T1000 (cell line): ENCODE measurements around the gene BAG2.

Experiments used
- DNase-seq: peaks from one replicate; lab custom pipeline; 2025; ENCODE audit warnings: mixed read lengths; lab: John Stamatoyannopoulos, UW

BAG2 gene

DNA sequence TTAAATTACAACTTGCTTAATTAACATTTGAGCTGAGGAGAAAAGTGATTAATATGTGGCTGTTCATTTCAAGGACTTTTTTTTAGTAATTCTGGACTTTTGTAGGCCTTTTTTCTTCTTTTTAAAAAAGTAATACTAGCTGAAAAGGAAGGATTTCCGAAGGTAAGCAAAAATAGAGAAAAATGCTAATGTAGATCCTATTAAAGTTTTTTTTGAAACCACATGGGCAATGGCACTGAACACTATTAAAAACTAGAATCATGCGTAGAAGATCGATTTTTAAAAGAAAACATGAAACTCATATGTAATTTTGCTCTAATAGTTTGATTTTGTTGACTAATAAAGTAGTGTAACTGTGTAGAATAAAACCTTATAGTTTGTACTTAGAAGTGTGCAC, 2.4 kb downstream of the BAG2 start:
- DNase-seq, result no peak

DNA sequence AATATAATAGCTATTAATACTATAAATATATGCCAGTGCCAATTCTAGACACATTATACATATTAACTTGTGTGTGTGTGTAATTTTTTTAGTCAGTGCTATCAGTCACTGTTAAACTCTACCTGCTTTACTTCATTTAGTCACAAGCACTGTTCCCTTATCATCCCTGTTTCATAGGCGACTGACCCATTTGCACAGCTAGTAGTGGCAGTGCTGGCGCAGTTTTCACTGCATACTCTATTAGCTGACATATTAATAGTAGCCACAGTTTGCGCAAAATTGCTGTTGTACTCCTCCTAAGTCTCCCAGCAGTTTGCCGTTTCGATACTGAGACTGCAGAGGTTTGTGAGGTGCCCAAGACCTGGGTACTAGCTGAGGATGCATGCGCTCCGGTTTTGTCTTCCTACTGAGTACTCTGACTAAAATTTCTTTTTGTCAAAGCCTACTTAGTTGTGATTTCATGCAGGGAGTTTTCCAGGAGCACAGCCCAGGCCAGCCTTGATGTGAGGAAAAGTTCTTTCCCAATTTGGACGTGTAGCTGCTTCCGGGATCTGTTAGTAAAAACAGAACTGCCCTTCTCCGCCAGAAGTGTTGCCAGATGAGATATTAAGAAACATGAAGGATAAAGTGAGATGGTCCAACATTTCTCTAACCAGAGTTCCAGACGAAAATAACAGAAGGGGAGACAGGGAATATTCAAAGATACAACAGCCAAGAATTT, 5.6 kb downstream of the BAG2 start:
- DNase-seq, result no peak

DNA sequence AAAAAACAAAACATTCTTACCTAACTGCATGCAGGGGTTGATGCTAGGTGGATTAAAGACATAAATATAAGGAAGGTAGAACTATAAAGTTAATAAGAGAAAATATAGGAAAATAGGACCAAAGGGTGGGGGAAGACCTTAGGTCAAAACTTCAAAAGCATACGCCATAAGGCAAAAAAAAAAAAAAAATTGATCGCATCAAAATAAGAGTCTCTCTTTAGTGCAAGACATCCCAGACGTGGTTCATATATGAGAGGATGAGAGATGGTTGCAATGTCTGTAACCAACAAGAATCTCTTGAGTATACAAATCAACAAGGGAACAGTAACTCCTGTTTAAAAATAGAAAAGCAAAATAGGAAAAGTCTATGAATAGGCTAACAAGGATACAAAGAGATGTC, 8.5 kb downstream of the BAG2 start:
- DNase-seq, result no peak

DNA sequence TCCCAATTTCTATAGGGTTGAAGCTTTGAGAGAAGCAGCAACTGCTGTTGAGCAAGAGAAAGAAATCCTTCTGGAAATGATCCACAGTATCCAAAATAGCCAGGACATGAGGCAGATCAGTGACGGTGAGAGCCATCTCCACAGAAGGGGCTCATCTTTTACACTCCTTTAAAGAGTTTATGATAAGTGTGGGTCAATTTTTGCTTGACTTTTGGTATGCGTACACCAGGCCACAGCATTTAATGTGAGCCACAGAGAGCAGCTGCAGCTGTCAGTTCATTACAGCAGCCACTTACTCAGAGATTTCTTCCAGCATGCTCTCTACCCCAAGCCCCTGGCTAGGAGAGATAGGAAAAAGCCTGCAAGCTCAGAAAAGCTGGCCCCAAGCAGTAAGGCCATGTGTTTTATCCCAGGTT, 9.9 kb downstream of the BAG2 start:
- no peak for DNase-seq

DNA sequence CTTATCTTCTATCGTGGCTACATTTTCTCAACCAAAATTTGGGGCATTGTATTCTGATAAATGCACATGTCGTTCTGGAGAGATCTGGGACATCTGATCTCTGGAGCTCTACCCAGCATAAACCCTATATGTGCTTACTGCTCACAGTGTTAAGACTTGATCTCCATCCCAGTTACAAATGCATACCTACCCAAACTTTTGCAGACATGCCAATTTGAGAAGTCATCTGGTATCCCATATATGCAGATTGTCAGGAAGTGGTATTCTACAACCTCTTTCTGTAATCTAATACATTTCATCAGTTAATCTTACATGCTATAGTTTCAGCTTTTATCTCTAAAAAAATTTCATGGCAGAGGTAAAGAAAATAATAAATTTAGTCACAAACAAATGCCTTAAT, 11.2 kb downstream of the BAG2 start:
- DNase-seq, result no peak

DNA sequence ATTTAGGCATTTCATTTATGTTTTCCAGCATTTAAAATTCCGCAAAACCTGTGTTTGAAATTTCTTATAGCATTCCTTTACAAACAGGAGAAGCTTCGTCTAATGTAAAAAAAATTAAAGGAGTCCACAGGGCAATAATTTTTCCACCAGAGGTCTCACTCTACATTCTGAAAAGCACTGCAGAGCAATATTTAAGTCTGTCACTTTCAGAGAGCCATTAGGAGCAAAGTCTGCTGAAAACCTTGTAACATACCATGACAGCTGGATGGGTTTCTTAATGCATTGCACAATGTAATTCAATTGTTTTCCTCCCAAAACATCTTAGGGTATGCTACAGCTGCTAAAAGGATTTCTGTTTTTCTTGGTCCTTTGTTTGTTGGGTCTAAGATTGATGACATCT, 18.0 kb downstream of the BAG2 start:
- DNase-seq, result no peak

DNA sequence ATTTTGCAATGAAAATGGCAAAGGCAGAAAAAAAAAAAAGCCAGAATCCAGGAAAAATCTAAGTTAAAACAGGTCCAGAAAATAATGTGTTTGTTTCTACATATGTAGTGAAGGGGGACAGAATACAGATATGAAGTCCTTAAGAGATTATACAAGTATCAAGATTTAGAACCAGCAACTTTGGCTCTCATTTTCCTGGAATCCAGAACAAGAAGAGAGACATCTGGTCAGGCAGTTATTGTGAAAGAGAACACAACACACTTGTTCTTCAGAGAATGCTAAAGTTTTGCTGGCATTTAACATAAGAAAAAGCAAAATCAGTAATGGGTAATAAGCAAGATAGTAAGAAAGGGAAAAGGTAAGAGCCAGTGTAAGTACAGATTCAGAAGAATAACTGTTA, 21.1 kb downstream of the BAG2 start:
- DNase-seq, result no peak

DNA sequence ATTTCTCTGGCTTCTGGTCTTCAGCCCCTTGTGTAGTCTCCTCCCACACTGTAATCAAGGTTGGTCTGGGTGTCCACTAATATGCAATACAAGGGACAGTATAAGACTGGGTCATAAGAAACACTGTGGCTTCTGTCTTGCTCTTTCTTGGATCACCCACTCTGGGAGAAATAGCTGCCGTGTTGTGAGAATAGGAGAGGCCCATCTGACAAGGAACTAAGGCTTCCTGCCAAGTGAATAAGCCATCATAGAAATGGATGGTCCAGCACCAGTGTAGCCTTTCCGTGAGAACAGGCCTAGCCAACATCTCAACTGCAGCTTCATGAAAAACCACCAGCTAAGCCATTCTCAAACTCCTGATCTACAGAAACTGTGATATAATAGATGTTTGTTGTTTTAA, 23.3 kb downstream of the BAG2 start:
- no peak for DNase-seq

DNA sequence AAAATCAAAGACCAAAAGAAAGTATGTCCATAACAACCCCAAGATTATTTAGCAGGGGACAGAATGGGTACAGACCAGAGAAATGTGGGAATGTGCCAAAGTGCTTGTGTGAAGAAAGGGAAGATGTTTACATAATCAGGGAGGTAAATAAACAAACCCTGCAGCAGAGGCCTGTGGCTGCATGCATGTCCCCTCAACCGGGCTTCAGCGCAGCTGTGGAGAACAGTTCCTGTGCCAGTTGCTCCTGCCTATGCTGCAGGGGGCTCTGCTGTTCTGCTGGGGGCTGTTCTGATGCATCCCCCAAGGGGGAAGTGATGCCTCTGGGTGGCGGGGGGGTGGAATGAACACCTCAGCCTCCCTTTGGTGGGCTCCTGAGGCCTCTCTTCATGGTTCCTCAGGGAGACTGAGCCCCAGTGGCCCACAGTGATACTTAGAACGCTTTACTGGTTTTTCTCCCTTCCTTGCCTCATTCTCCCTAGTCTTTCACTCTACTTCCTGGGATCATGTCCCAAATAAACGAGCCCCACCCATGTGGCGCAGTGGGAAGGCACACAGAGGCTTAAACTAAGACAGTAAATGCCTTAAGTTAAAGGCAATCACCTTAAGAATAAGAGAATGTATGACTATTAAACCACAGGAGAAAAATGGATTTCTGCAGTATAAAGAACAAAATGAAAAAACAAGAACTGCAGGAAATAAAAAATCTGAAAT, 27.0 kb downstream of the BAG2 start:
- no peak for DNase-seq

DNA sequence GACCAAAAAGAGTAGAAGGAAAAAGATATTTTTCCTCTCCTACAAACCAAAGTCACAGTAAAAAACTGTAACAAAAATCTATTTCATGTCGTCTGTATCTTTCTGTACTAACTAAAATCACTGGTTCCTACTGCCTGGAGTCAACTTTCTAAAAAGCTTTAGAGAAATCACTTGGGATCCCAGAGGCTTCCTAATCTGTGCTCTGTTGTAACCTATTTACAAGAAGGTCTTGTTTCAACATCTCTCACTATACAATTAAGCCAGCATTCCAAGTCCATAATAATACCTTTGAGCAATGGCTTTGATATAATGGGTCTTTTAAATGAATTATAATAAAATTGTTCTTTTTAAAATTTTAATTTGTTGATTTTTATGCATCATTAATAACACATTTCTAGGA, 29.6 kb downstream of the BAG2 start:
- DNase-seq, result no peak

DNA sequence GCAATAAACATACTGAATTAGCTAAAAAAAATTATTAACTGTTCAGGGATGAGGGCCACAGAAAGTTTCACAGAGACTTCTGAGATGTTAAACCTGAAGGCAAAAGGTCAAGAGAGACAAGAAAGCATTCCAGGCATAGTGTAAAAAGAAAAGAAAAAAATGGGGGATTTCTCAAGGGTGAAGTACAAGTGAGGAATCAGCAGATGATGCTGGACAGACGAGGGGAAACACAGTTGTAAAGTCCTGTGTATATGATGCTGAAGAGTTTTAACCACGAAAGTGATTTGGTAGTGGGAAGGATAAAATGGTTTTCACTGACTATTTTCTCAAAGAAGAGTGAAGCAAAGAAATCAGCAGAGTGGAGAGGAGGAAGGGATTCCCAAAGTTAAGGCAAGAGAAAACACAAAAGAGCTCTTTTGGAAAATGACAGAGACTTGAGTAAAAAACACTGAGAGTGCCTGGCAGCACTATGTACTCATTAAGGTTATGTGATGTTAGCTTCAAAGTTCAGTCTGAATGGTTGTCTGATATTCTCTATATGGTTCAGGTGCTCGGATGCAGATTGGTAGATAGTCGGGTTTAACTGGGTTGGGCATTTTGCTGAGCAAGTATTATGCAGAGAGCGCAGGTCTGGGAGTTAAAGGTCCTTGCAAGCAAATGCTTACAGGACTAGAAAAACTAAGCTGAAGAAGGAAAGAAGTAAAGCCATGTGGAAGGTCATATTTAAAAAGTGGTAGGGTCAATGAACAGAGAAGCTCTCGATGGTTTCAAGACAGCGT, 33.6 kb downstream of the BAG2 start:
- DNase-seq, result no peak

DNA sequence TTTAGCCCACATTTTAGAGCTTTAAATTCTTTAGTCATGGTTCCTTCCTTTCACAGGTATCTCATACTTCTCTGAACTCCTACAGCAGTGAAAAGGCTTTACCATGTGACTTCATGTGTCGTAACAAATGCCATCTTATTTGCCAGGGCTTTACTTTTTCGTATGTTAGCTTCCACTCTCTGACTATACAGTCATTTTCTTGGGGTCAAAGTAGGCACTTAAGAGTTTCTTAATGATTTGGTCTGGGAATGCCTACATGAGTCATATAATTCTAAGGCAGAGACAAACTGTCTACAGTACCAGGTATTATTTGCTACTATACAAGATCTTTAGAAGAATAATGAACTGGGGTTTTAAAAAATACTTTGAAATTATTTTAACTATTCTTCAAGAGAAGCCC, 35.0 kb downstream of the BAG2 start:
- no peak for DNase-seq

DNA sequence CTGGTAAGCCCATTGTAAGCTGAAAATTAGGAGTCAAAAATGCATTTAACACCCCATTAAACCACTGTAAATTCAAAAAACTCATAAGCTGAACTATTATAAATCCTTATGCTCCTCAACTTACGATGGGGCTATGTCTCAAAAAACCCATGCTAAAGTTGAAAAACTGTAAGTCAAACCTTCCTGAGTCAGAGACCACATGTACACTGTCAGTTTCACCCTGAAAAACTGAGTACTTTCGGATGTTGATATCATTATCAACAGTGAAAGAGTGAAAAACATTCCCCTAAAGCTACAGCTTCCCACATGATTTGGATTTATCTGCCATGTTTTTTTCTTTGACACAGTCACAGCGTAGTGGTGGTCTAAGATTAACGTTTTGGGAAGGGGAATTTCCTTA, 35.7 kb downstream of the BAG2 start:
- DNase-seq, result no peak

DNA sequence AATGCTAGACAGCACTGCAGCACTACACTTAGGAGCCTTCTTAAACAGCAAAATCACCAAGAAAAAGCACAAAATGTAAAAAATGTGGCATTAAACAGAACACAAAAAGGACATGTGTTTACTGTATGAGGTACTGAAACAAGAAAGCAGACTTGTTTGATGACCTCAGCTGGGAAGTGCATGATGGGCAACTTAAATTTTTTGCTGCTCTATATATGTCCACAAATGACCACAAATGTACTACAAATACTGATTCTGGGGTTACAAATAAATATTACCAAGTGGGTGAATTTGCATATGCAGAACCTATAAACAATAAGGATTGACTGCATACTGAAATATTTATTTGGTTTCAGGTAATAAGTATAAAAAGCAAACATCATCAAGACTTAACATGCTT, 36.9 kb downstream of the BAG2 start:
- no peak for DNase-seq

DNA sequence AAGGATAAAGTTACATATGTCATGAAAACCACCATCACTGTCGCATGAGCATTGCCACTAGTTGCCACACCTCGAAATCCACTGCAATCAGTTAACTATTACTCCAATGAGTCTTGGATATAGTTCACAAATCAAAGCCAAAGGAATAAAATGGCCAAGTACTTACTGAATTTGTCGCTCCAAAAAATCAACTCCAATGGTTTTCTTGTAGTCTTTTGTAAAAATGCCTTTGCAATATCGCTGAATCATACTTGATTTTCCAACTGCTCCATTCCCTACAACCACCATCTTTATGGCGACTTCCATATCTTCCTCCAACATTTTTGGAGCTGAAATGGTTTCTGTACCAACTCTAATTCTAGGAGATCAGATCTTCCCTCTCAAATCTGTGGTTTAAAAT, 37.9 kb downstream of the BAG2 start:
- no peak for DNase-seq

DNA sequence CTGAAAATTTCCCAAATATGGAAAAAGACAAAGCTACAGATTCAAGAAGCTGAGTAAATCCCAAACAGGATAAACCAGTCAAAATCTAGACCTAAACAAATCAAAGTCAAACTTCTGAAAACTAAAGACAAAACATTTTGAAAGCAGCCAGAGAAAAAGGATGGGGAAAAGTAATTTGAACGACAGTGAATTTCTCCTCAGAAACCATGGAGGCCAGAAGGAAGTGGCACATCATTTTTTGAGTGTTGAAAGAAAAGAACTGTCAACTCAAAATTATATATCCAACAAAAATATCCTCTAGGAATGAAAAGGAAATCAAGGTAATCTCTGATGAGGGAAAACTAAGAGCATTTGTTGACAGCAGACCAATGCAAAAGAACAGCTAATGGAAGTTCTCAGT, 43.1 kb downstream of the BAG2 start:
- DNase-seq, result no peak

DNA sequence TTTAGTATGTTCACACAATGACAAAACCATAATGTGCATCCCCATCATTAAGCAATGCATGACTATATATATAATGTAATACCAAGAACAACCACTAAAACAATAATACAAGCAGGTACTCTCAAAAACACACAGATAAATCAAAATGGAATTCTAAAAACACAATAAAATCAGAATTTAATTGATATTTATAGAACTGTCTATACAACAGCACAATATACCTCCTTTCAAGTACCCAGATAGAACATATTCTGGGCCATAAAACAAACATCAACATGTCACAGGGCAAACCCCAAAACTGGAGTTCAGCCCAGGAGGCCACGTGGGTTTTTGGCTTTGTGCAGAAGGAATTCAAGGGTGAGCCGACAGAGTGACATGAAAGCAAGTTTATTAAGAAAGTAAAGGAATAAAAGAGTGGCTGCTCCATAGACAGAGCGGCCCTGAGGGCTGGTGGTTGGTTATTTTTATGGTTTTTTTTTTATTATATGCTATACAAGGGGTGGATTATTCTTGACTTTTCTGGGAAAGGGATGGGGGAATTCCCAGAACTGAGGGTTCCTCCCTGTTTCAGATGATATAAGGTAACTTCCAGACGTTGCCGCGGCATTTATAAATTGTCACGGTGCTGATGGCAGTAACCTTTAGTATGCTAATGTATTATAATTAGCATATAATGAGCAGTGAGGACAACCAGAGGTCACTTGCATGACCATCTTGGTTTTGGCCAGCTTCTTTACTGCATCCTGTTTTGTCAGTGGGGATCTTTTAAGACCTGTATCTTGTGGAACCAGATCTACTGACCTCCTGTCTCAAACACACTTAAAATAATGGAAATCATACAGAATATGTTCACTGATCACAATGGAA, 44.3 kb downstream of the BAG2 start:
- no peak for DNase-seq

DNA sequence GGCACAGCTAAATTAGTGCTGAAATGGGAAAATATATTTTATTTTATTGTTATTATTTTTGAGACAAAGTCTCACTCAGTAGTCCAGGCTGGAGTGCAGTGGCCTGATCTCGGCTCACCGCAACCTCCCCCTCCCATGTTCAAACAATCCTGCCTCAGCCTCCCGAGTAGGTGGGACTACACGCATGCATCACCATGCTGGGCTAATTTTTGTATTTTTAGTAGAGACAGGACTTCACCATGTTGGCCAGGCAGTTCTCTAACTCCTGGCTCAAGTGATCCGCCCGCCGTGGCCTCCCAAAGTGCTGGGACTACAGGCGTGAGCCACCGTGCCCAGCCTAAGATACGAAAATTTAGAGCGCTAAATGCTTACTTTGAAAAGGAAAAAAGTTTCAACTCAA, 45.1 kb downstream of the BAG2 start:
- DNase-seq, result no peak

DNA sequence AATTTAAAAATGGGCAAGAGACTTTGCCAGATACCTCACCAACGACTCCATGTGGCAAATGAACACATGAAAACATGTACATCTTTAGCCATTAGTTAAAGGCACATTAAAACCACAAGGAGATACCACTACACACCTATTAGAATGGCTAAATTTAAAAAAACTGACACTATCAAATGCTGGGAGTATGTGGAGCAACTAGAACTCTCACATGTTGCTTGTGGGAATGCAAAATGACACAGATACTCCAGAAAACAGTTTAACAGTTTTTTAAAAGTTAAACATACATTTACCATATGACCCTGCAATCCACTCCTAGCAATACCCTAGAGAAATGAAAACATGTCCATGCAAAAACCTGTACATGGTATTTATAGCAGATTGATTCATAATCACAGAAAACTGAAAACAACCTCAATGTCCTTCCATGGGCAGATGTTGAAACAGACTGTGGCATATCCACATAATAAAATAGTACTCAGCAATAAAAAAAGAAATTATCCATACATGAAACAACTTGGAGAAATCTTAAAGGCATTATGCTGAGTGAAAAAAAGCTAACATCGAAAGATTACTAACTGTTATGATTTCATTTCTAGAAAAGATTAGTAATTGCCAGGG, 48.1 kb downstream of the BAG2 start:
- DNase-seq, result no peak

DNA sequence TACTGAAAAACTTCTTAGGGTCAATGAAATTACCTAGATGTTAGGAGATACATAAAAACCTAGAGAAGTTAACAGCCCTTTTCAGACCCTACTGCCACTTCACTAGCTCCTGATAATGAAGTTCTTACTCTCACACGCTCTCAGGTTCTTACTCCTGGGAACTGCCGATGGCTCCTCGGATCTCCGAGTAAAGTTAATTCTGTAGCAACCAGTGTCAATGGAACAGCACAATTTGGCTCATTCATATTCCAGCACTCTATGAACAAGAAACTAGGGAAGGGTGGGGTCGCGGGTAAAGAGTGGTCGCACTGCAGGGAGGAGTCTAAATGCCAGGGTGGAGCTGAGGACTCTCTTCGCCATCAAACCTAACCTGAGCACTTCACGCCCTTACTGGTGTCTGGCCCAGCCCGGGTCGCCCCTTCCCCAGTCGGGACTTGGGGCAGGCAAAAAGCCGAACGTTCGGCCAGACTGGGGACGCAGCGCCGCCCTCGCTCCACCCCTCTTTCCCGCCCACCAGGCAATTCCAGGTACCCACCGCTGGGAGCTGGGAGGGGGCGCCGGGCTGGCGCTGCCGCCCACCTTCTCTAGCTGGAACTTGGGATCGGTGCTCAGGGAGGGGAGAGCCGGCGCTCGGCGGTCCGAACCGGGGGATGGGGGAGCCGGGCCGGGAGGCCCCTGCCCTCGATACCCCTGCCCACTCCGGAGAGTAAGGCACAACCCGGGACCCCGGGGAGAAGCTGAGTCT, 49.2 kb downstream of the BAG2 start:
- no peak for DNase-seq
